HG02885 (cell line): ENCODE measurements around the gene UQCRH.
"Not testable (repeated sequence)": the region's sequence is repeated elsewhere in the genome, so short reads cannot be mapped to it uniquely, and the experiment has no call there.

Experiments used
- ATAC-seq: cut with Tn5 transposase; IDR thresholded peaks from one replicate; pipeline ENCODE4 v1.9.1; 2021; ENCODE audit warnings: mild to moderate bottlenecking; ENCODE audit not compliant: unreplicated experiment, poor library complexity

UQCRH gene

GRCh38 chr1:46298387-46298786 is 5.1 kb upstream of the UQCRH start:
- no peak for ATAC-seq

- no peak for ATAC-seq
Observed at GRCh38 chr1:46300673-46301405, 2.7 kb upstream of the UQCRH start.

GRCh38 chr1:46301406-46301807 is 2.1 kb upstream of the UQCRH start:
- ATAC-seq, result no peak

- peak; percentile 30 for ATAC-seq
Observed at GRCh38 chr1:46301808-46302640, 1.5 kb upstream of the UQCRH start.

- peak; percentile 13 for ATAC-seq
Observed at GRCh38 chr1:46302641-46303037, 859 bp upstream of the UQCRH start.

- ATAC-seq, result no peak
Observed at GRCh38 chr1:46303872-46304326, 401 bp downstream of the UQCRH start.

- ATAC-seq, result no peak
Observed at GRCh38 chr1:46306159-46306530, 2.6 kb downstream of the UQCRH start.

- ATAC-seq, result no peak
Observed at GRCh38 chr1:46309401-46310159, 6.1 kb downstream of the UQCRH start.

GRCh38 chr1:46310321-46310720 is 6.8 kb downstream of the UQCRH start:
- no peak for ATAC-seq

GRCh38 chr1:46315669-46316403 is 12.3 kb downstream of the UQCRH start:
- ATAC-seq, result no peak

GRCh38 chr1:46317323-46317722 is 13.8 kb downstream of the UQCRH start:
- ATAC-seq, result no peak

- ATAC-seq, result not testable (repeated sequence)
Observed at GRCh38 chr1:46319301-46319700, 15.8 kb downstream of the UQCRH start.

GRCh38 chr1:46319960-46320914 is 16.7 kb downstream of the UQCRH start:
- ATAC-seq, result not testable (repeated sequence)

- not testable (repeated sequence) for ATAC-seq
Observed at GRCh38 chr1:46322191-46322590, 18.7 kb downstream of the UQCRH start.

- not testable (repeated sequence) for ATAC-seq
Observed at GRCh38 chr1:46325285-46326076, 22.0 kb downstream of the UQCRH start.

GRCh38 chr1:46328182-46328581 is 24.7 kb downstream of the UQCRH start:
- not testable (repeated sequence) for ATAC-seq

- ATAC-seq, result not testable (repeated sequence)
Observed at GRCh38 chr1:46329807-46330206, 26.3 kb downstream of the UQCRH start.

- not testable (repeated sequence) for ATAC-seq
Observed at GRCh38 chr1:46330381-46330780, 26.9 kb downstream of the UQCRH start.
